GM12874 (cell line): Measurements from ENCODE around the gene LDHD.

Source experiments
- TF ChIP-seq, protein P1 (sequence below): IDR thresholded peaks from 2 replicates; pipeline ENCODE4 v1.5.1; 2011; ENCODE audit warnings: low read depth, mild to moderate bottlenecking, control low read depth, low read length, moderate library complexity; ENCODE audit not compliant: insufficient read depth

The LDHD gene

DNA sequence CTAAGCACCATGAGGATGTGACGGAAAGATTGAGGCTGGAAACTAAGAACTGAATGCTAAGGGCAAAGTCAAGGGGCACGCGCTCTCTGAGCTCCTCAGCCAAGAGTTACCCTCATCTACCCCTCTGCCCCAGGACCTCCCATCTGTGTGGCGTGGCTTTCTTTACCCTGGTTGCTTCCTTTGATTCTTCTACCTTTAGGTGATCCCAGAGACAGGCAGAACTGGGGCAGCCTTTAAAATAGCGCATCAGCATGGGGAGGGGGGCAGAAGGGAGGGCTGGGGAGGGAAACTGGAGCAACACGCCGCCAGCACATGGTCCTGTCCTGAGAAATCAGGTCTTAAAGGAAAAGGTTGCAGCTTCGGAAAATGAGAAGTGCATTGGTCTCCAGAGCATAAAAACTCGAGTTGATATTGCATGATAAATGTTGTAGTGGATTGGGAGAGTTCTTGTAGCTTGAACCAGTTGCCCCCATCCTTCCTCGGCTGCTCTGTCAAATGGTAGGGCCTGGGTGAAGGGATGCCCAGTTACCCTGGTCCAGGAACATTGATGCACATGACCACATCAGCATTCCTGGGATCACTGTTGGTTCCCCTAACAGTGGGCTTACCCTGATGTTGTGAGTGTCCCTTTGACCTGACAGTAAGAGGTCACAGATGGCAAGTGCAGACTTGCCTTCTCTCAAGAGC is 29.7 kb downstream of the LDHD start:
- TF ChIP-seq, protein P1, sequence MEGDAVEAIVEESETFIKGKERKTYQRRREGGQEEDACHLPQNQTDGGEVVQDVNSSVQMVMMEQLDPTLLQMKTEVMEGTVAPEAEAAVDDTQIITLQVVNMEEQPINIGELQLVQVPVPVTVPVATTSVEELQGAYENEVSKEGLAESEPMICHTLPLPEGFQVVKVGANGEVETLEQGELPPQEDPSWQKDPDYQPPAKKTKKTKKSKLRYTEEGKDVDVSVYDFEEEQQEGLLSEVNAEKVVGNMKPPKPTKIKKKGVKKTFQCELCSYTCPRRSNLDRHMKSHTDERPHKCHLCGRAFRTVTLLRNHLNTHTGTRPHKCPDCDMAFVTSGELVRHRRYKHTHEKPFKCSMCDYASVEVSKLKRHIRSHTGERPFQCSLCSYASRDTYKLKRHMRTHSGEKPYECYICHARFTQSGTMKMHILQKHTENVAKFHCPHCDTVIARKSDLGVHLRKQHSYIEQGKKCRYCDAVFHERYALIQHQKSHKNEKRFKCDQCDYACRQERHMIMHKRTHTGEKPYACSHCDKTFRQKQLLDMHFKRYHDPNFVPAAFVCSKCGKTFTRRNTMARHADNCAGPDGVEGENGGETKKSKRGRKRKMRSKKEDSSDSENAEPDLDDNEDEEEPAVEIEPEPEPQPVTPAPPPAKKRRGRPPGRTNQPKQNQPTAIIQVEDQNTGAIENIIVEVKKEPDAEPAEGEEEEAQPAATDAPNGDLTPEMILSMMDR = no peak

DNA sequence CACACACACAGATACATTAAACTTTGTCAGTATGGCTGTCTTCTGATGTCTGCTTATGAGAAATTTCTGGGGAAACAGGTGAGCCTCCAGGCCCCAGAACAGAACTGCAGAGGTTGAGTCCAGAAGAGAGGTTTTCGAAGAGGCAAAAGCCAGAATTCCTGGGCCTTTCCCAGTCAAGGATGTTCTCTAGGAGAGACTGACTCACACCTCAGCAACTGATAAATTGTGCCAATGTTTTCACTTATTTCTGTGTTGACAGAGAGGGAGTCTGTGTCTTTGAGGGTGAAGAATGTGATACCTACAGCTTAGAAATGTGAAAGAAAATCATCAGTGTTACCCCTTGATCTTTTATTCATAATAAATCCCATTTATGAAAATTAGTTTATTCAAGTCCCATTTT is 30.3 kb downstream of the LDHD start:
- TF ChIP-seq, protein P1 = no peak

DNA sequence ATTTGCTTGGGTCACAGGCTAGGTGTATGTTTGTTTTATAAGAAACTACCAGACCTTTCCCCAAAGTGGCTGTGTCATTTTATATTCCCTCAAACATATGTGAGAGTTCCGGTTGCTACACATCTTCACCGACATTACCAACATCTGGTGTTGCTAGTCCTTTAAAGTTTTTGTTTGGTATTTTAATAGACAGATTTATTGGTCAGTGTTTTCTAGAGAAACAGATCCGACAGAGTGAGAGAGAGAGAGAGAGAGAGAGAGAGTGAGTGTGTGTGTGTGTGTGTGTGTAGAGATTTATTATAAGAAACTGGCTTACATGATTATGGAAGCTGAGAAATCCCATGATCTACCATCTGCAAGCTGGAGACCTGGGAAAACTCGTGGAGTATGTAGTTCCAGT is 31.0 kb downstream of the LDHD start:
- TF ChIP-seq, protein P1 = no peak

DNA sequence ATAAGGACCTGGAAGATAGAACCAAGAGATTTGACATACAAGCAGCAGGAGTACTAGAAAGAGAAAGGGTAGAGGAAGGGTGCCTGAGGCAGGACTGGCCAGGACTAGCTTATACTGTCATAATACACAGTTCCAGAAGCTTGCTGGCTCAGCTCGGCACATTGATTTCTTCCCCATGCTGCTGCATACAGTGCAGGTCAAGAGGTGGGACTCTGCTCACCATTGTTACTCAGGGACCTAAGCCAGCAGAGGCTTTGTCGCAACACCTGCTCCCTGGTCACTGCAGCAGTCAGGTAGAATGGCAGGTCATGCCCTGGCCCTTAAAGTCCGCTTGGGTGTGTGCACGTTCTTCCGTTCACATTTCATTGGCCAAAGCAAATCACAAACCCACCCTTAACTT is 32.8 kb downstream of the LDHD start:
- TF ChIP-seq, protein P1 = no peak

DNA sequence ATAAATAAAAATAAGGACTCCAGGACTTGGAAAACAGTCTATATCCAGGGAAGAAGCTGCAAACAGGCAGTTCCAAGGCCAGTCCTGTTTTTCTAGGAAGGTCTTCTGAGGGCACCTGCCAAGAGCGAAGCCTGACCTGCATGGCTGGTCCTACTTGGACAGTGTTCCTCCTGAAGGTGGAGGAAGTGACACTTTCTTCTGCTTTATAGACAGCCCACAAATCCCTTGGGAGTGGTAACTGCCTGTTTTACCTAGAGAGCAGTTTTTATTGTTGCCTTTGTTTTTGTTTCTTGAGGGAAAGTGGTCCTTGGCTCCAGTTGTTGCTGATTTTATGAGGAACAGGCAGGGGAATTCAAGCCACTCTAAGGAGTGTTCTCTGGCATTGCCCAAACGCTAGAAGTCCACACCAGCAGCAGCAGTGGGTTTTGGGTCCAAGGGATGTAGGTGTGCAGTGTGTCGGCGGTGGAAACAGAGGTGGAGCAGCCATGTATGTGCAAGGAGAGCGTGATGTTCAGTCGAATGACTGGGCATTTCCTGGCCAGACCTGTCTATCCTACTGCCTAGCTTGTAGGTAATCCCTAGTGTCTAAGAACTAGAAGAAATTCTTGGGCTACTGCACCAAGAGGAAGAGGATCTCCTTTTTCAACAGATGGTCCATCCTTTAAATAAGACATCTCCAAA is 35.3 kb downstream of the LDHD start:
- TF ChIP-seq, protein P1 = no peak

DNA sequence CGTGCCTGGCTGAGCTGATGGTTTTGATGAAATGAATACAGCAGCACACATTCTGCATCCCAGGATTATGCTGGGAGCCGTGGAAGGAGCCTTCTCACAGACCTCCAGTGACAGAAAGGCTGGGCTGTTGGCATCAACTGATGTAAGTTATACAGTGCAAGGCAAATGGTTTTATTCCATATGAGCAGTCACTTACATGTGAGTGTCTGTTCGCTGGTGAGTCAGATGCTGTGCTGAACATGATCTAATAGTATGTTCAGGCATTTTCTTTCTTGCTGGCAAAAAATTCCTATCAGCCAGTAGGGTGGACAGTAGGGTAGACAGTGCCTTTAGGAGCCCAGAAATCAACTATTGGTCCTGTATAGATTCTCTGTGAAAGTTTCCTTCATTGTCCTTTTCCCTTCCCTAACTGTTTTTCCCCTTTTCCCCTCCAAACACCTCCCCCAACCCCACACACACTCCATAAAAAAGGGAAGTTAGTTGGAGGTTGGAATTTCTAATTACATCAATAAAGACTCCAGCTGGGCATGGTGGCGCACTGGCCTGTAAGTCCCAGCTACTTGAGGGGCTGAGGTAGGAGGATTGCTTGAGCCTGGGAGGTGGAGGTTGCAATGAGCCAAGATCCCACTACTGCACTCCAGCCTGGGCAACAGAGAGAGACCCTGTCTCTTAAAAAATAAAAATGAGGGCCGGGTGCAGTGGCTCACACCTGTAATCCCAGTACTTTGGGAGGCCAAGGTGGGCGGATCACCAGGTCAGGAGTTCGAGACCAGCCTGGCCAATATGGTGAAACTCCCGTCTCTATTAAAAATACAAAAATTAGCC is 36.2 kb downstream of the LDHD start:
- TF ChIP-seq, protein P1 = no peak

DNA sequence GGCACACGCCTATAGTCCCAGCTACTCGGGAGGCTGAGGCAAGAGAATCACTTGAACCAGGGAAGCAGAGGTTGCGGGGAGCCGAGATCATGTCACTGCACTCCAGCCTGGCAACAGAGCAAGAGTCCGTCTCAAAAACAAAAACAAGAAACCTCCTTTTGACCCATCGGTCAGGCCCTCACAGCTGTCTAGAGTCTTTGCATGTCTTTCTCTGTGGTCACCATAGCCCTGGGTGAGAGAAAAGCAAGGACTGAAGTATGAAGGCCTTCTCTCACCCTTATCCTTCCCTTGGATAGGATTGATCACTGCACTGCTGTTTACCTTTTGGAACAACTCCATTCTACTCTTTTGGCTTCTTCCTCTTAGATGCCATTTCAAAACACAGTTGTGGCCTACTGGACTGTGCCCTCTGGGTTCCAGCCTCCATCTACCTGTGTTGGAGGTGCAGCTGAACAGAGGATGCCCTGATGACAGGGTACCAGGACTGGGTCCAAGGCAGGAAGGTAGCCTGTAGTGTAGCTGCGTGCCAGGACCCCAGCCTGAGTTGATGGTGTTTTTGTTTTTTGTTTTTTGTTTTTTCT is 37.1 kb downstream of the LDHD start:
- TF ChIP-seq, protein P1 = no peak
